ENCODE measurements around the gene RBM15.

DNA sequence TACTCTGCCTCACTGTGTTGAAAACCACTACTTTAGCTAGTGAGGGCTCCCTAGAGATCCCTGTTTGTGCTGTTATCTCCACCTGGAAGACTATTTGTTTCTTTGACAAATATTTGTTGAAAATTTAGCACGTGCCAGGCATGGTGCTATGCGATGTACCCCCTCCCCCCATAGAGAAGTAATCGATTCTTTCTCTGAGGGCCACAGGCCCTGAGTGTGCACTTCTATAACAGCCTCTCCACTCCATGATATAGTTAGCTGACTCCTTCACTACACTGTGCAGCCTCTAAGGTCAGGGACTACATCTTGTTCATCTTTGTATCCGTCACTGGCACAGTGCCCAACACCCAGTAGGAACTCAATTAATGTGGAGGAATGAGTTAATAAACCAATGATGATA, 17.3 kb upstream of the RBM15 start:
- TF ChIP-seq REST (IDR thresholded peaks at IDR 0.05; ENCODE audit: low read depth) (no peak), CTCF (IDR thresholded peaks at IDR 0.05 in 2 of 3, conservative IDR thresholded peaks at IDR 0.05 in 1 of 3; ENCODE audit: borderline replicate concordance in 1 of 3, insufficient read depth in 1 of 3, low read depth in 2 of 3, low read length in 2 of 3) (no peak), ZNF274 (IDR thresholded peaks at IDR 0.05; ENCODE audit: low read depth, low read length) (no peak), TCF7L2 (IDR thresholded peaks at IDR 0.05; ENCODE audit: borderline replicate concordance, extremely low read depth, insufficient read depth, insufficient read length) (no peak), EGR1 (IDR thresholded peaks at IDR 0.05; ENCODE audit: low read depth) (no peak), RAD21 (IDR thresholded peaks at IDR 0.05; ENCODE audit: low read depth) (no peak), JUND (IDR thresholded peaks at IDR 0.05) (no peak), ZFX (IDR thresholded peaks at IDR 0.05) (no peak), POLR2A (IDR thresholded peaks at IDR 0.05; ENCODE audit: borderline replicate concordance, extremely low read depth, insufficient read depth, insufficient read length) (no peak)
- TF ChIP-seq, protein P1, sequence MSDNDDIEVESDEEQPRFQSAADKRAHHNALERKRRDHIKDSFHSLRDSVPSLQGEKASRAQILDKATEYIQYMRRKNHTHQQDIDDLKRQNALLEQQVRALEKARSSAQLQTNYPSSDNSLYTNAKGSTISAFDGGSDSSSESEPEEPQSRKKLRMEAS (IDR thresholded peaks at IDR 0.05) = no peak
